Sigmoid colon (tissue), 7 donors: ENCODE data around the gene CKAP5. TPM values are rescaled to one million over a fixed set of nuclear protein-coding genes. Genes with fewer than 3 reads are reported as not detected.

Experiments used
- DNase-seq: peaks from one replicate; pipeline ENCODE4 v3.0.0-alpha.2; 2019
- H3K27ac ChIP-seq, 4 donors: fragments of 200-600 bp; sonication (generic); one replicate each; pipeline ENCODE4 v1.5.1; 2016 to 2019; ENCODE audit warnings: mild to moderate bottlenecking in 1 of 4
- H3K27me3 ChIP-seq, 3 donors: fragments of 200-600 bp; sonication (generic); one replicate each; pipeline ENCODE4 v1.5.1; 2019; ENCODE audit warnings: mild to moderate bottlenecking in 1 of 3
- H3K36me3 ChIP-seq, 4 donors: fragments of 200-600 bp; sonication (generic); one replicate each; pipeline ENCODE4 v1.5.1; 2016 to 2019
- H3K4me1 ChIP-seq, 4 donors: fragments of 200-600 bp; sonication (generic); one replicate each; pipeline ENCODE4 v1.5.1; 2017 to 2019
- H3K4me3 ChIP-seq, 4 donors: fragments of 200-600 bp; sonication (generic); one replicate each; pipeline ENCODE4 v1.5.1; 2017 to 2019; ENCODE audit warnings: mild to moderate bottlenecking in 2 of 4, moderate library complexity in 1 of 4
- H3K9me3 ChIP-seq, 4 donors: fragments of 200-600 bp in 3 of 4; sonication (generic) in 3 of 4; one replicate each; pipeline versions ENCODE4 v1.5.1 to v1.6.1; 2013 to 2019
- EP300 ChIP-seq, 4 donors: sonication (generic); formaldehyde crosslinking; IDR thresholded peaks; one replicate each; pipeline ENCODE4 v1.6.1; 2017; ENCODE audit warnings: antibody characterized with exemption in 4 of 4
- POLR2A ChIP-seq, 2 donors: fragments of 450-650 bp; IDR thresholded peaks; one replicate each; pipeline ENCODE4 v1.6.1; 2016; ENCODE audit warnings: antibody characterized with exemption in 2 of 2, mild to moderate bottlenecking in 2 of 2, moderate library complexity in 2 of 2
- POLR2AphosphoS5 ChIP-seq, 4 donors: sonication (generic); formaldehyde crosslinking; IDR thresholded peaks; one replicate each; pipeline ENCODE4 v1.6.1; 2017; ENCODE audit warnings: antibody characterized with exemption in 4 of 4
- WGBS, 2 donors: extraction: QIAGEN DNeasy Blood & Tissue Kit; methylation state at CpG; one replicate each; pipeline ENCODE4 v1.1.7; 2013; 5-methylcytosine and 5-hydroxymethylcytosine counted together
- intact Hi-C: fragments of 100-400 bp; cut with DNase I; formaldehyde crosslinking; loops from one replicate; pipeline ENCODE4 v1.15.1; 2023
- polyA plus RNA-seq, 3 donors: library from polyadenylated mRNA; stranded (reverse); fragments of 200-250 nt; gene quantifications; one replicate each; pipeline ENCODE4 v1.2.3, GENCODE V29; 2013
- total RNA-seq, 4 donors: library from RNA; depleted of rRNA; stranded (reverse); fragments of >200 nt; gene quantifications; one replicate each; pipeline ENCODE4 v1.1.0, GENCODE V29; 2016
- TF ChIP-seq, protein P1 (sequence below), 4 experiments: fragments of 450-650 bp in 3 of 4; fragments of 200-600 bp in 1 of 4; IDR thresholded peaks; one replicate each; pipeline ENCODE4 v1.5.1; 2016 to 2019; ENCODE audit warnings: antibody characterized with exemption in 4 of 4, mild to moderate bottlenecking in 3 of 4, moderate library complexity in 2 of 4
- donor health status: healthy with polysubstance abuse.
- donor health status: Bipolar disorder and iron deficiency.
- donor health status: healthy.

Gene CKAP5
- total and polyA plus RNA-seq, 7 donors: 6.6 to 38.8 (median 27.3) TPM

DNA sequence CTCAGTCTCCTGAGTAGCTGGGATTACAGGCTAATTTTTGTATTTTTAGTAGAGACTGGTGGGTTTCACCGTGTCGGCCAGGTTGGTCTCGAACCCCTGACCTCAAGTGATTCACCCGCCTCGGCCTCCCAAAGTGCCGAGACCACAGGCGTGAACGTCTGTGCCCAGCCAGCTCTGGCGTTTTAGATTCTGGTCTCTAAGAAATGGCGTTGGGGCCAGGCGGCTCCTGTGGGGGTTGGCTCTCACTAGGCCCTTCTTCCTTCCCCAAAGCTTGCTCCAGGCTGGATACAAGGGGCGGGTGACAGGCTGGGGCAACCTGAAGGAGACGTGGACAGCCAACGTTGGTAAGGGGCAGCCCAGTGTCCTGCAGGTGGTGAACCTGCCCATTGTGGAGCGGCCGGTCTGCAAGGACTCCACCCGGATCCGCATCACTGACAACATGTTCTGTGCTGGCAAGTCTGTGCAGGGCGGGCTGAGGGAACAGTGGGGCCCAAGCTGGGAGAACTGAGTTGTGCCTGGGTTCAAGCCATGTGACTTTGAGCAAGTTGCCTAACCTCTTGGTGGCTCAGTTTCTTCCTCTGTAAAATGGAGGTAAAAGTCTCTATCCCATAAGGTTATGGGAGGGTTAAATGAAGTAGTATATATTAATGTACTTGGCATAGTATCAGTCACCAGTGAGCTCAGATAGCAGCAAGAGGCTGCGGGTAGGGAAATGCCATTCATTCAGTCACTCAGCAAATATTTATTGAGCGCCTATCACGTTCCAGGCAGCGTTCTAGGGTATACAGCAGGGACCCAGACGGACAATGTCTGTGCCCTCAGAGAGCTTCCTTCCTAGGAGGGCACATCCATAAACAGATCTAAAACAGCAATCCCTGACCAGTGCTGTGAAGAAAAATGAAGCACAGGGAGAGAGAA lies 116.7 kb downstream of the CKAP5 start:
- no peak overlapping the region for H3K4me3 ChIP-seq
- WGBS, 2 donors: 83 to 88% methylated on average over 24 of the region's 24 CpGs
- no peak overlapping the region for H3K27ac ChIP-seq
- H3K27me3 ChIP-seq: no peaks in the 10 kb centered on the region
- no peak for TF ChIP-seq EP300 (IDR thresholded peaks at IDR 0.05)
- TF ChIP-seq, protein P1, sequence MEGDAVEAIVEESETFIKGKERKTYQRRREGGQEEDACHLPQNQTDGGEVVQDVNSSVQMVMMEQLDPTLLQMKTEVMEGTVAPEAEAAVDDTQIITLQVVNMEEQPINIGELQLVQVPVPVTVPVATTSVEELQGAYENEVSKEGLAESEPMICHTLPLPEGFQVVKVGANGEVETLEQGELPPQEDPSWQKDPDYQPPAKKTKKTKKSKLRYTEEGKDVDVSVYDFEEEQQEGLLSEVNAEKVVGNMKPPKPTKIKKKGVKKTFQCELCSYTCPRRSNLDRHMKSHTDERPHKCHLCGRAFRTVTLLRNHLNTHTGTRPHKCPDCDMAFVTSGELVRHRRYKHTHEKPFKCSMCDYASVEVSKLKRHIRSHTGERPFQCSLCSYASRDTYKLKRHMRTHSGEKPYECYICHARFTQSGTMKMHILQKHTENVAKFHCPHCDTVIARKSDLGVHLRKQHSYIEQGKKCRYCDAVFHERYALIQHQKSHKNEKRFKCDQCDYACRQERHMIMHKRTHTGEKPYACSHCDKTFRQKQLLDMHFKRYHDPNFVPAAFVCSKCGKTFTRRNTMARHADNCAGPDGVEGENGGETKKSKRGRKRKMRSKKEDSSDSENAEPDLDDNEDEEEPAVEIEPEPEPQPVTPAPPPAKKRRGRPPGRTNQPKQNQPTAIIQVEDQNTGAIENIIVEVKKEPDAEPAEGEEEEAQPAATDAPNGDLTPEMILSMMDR (IDR thresholded peaks at IDR 0.05): no peak
- no peak for TF ChIP-seq POLR2A (IDR thresholded peaks at IDR 0.05)
- no peak for TF ChIP-seq POLR2AphosphoS5 (IDR thresholded peaks at IDR 0.05)
- DNase-seq: no peak
- intact Hi-C loops: no loop called here
- H3K36me3 ChIP-seq: no peaks in the 10 kb centered on the region
- no peaks in the 10 kb centered on the region for H3K9me3 ChIP-seq
- H3K4me1 ChIP-seq: no peaks in the 10 kb centered on the region

DNA sequence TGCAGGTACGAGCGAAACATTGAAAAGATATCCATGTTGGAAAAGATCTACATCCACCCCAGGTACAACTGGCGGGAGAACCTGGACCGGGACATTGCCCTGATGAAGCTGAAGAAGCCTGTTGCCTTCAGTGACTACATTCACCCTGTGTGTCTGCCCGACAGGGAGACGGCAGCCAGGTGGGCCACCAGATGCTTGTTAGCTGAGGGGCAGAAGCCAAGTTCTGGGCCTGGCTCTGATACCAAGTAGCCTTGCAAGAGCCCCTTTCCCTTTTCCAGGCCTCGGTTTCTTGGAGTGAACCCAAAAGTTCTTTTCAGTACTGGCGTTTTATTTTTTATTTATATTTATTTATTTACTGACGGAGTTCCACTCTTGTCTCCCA lies 117.4 kb downstream of the CKAP5 start:
- no peak for TF ChIP-seq POLR2AphosphoS5 (IDR thresholded peaks at IDR 0.05)
- TF ChIP-seq, protein P1 (IDR thresholded peaks at IDR 0.05): no peak
- no peak for TF ChIP-seq POLR2A (IDR thresholded peaks at IDR 0.05)
- no peak for TF ChIP-seq EP300 (IDR thresholded peaks at IDR 0.05)
- Histone ChIP-seq H3K36me3 (no peaks in the 10 kb centered on the region), H3K27ac (no peak overlapping the region), H3K4me1 (no peaks in the 10 kb centered on the region), H3K27me3 (no peaks in the 10 kb centered on the region), H3K4me3 (no peak overlapping the region), H3K9me3 (no peaks in the 10 kb centered on the region)
- 87 to 88% methylated on average over 9 of the region's 9 CpGs for WGBS, 2 donors
- DNase-seq: no peak
- intact Hi-C loops: no loop called here

DNA sequence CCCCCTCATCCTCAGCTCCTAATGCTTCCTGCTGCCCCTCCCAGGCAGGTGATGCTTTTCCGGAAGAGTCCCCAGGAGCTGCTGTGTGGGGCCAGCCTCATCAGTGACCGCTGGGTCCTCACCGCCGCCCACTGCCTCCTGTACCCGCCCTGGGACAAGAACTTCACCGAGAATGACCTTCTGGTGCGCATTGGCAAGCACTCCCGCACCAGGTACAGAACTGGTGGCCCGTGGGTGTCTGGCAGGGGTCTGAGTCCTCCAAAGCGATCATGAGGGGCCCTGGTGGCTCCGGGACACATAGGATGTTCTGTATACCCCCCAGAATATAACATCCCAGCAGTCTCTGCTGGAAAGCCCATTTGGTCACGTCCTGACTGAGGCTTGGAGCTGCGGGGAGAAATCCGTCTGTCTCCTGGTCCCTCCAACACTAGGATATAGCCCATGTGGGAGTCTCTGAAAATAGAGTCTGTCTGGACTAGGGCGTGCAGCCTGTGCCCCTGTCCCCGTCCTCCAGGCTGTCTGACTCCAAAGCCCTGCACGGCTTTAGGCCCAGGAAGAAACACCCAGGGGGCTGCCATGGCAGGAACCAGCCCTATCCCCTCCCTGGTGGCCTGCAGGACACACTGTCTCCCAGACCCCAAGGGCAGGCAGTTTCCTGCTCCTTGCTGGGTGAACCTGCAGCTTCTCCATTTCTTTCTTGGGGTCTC lies 118.0 kb downstream of the CKAP5 start:
- TF ChIP-seq EP300 (IDR thresholded peaks at IDR 0.05) (no peak), POLR2AphosphoS5 (IDR thresholded peaks at IDR 0.05) (no peak), POLR2A (IDR thresholded peaks at IDR 0.05) (no peak)
- TF ChIP-seq, protein P1 (IDR thresholded peaks at IDR 0.05): no peak
- H3K27me3 ChIP-seq: no peaks in the 10 kb centered on the region
- H3K4me1 ChIP-seq: no peaks in the 10 kb centered on the region
- no peaks in the 10 kb centered on the region for H3K9me3 ChIP-seq
- no peak overlapping the region for H3K4me3 ChIP-seq
- H3K27ac ChIP-seq: no peak overlapping the region
- DNase-seq: no peak
- 92% methylated on average over 17 of the region's 17 CpGs for WGBS, 2 donors
- H3K36me3 ChIP-seq: no peaks in the 10 kb centered on the region
- intact Hi-C loops: no loop called here

DNA sequence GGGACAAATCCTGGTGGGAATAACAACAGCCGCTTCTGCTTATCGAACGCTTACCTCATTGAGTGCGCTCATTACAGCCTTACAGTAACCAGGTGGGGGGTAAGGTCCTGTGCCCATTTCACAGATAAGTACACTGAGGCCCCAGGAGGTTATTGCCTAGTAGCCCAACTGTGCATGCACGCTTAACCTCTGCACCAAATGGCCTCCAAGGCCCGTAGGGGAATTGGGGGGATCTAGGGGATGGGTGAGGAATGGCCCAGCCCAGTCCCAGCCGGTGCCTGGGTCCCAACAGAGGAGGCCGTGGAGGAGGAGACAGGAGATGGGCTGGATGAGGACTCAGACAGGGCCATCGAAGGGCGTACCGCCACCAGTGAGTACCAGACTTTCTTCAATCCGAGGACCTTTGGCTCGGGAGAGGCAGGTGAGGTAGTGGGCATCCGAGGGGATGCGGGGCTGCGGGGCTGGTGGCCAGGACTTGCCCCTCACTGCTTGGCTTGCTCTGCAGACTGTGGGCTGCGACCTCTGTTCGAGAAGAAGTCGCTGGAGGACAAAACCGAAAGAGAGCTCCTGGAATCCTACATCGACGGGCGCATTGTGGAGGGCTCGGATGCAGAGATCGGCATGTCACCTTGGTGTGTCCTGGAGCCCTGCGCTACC lies 119.7 kb downstream of the CKAP5 start:
- WGBS, 2 donors: 94 to 95% methylated on average over 26 of the region's 26 CpGs
- intact Hi-C loops: no loop called here

More for the DNA sequence above, 119.7 kb downstream of the CKAP5 start:
- H3K4me1 ChIP-seq: no peaks in the 10 kb centered on the region
- H3K9me3 ChIP-seq: no peaks in the 10 kb centered on the region
- H3K4me3 ChIP-seq: no peak overlapping the region
- H3K36me3 ChIP-seq: no peaks in the 10 kb centered on the region
- H3K27me3 ChIP-seq: no peaks in the 10 kb centered on the region
- H3K27ac ChIP-seq: no peak overlapping the region
- TF ChIP-seq, protein P1 (IDR thresholded peaks at IDR 0.05): no peak
- TF ChIP-seq POLR2AphosphoS5 (IDR thresholded peaks at IDR 0.05) (no peak), POLR2A (IDR thresholded peaks at IDR 0.05) (no peak)
- DNase-seq: no peak
